Stimulated activated effector memory CD8-positive, alpha-beta T cell treated with anti-CD3 and anti-CD28 coated beads, Interleukin-12 subunit alpha, Interleukin-12 subunit beta, amount 100 ng/mL, for 72 hours (primary cell): ENCODE data around the gene ACAD9.
"Not testable (repeated sequence)": the region's sequence is repeated elsewhere in the genome, so short reads cannot be mapped to it uniquely, and the experiment has no call there.

Experiments used
- ATAC-seq: fragments of 150-1000 bp; cut with Tn5 transposase; 2 replicates; pipeline ENCODE4 v1.10.0; 2021
- DNase-seq, 2 donors: peaks; one replicate each; pipeline ENCODE4 v3.0.0; 2021 to 2022; ENCODE audit warnings: low spot score in 2 of 2
- H3K27ac Mint-ChIP-seq: one replicate; pipeline ENCODE4 v1.8.0; 2022; ENCODE audit warnings: mild to moderate bottlenecking, mixed read lengths
- H3K36me3 Mint-ChIP-seq: one replicate; pipeline ENCODE4 v1.8.0; 2022; ENCODE audit warnings: mild to moderate bottlenecking, mixed read lengths
- H3K4me1 Mint-ChIP-seq: one replicate; pipeline ENCODE4 v1.8.0; 2022; ENCODE audit warnings: mixed read lengths
- H3K4me3 Mint-ChIP-seq: one replicate; pipeline ENCODE4 v1.8.0; 2022; ENCODE audit warnings: mild to moderate bottlenecking, mixed read lengths
- H3K9me3 Mint-ChIP-seq: one replicate; pipeline ENCODE4 v1.8.0; 2022; ENCODE audit warnings: mixed read lengths

ACAD9 gene

GRCh38 chr3:128906031-128906803 is 26.8 kb downstream of the ACAD9 start:
- Mint-ChIP-seq H3K9me3 (no peaks in the 10 kb centered on the region), H3K4me3 (no peak overlapping the region), H3K27ac (peak overlapping the region; percentile 14), H3K36me3 (peaks cover 69% of the 10 kb centered on the region), H3K4me1 (no peaks in the 10 kb centered on the region)
- ATAC-seq, result no peak
- no peak for DNase-seq

GRCh38 chr3:128906804-128907525 is 27.5 kb downstream of the ACAD9 start:
- ATAC-seq, result peak; percentile 17

GRCh38 chr3:128907706-128908445 is 28.5 kb downstream of the ACAD9 start:
- no peak overlapping the region for H3K4me3 Mint-ChIP-seq
- H3K27ac Mint-ChIP-seq, result no peak overlapping the region
- H3K9me3 Mint-ChIP-seq, result no peaks in the 10 kb centered on the region

More at GRCh38 chr3:128906804-128907525, 27.5 kb downstream of the ACAD9 start:
- no peaks in the 10 kb centered on the region for H3K4me1 Mint-ChIP-seq
- DNase-seq, result no peak
- no peaks in the 10 kb centered on the region for H3K9me3 Mint-ChIP-seq
- peak overlapping the region; percentile 14 for H3K27ac Mint-ChIP-seq
- no peak overlapping the region for H3K4me3 Mint-ChIP-seq
- H3K36me3 Mint-ChIP-seq, result peaks cover 66% of the 10 kb centered on the region

GRCh38 chr3:128908951-128909350 is 29.5 kb downstream of the ACAD9 start:
- H3K36me3 Mint-ChIP-seq, result peaks cover 65% of the 10 kb centered on the region
- no peaks in the 10 kb centered on the region for H3K4me1 Mint-ChIP-seq
- H3K4me3 Mint-ChIP-seq, result no peak overlapping the region
- no peaks in the 10 kb centered on the region for H3K9me3 Mint-ChIP-seq
- ATAC-seq, result no peak
- no peak overlapping the region for H3K27ac Mint-ChIP-seq
- DNase-seq, result no peak

More at GRCh38 chr3:128907706-128908445, 28.5 kb downstream of the ACAD9 start:
- DNase-seq, result no peak
- ATAC-seq, result no peak
- Mint-ChIP-seq H3K36me3 (peaks cover 66% of the 10 kb centered on the region), H3K4me1 (no peaks in the 10 kb centered on the region)

GRCh38 chr3:128910006-128910405 is 30.6 kb downstream of the ACAD9 start:
- H3K27ac Mint-ChIP-seq, result no peak overlapping the region
- H3K9me3 Mint-ChIP-seq, result no peaks in the 10 kb centered on the region
- peaks cover 59% of the 10 kb centered on the region for H3K36me3 Mint-ChIP-seq
- ATAC-seq (no peak), DNase-seq (no peak)
- H3K4me1 Mint-ChIP-seq, result no peaks in the 10 kb centered on the region
- no peak overlapping the region for H3K4me3 Mint-ChIP-seq

GRCh38 chr3:128911911-128912310 is 32.5 kb downstream of the ACAD9 start:
- Mint-ChIP-seq H3K4me3 (no peak overlapping the region), H3K9me3 (no peaks in the 10 kb centered on the region), H3K27ac (peak overlapping the region; percentile 56), H3K36me3 (peaks cover 53% of the 10 kb centered on the region), H3K4me1 (no peaks in the 10 kb centered on the region)
- DNase-seq (no peak), ATAC-seq (no peak)

GRCh38 chr3:128914966-128915645 is 35.7 kb downstream of the ACAD9 start:
- no peak overlapping the region for H3K4me3 Mint-ChIP-seq
- no peak overlapping the region for H3K27ac Mint-ChIP-seq
- no peak for ATAC-seq
- DNase-seq, result no peak
- peaks cover 62% of the 10 kb centered on the region for H3K36me3 Mint-ChIP-seq
- no peaks in the 10 kb centered on the region for H3K9me3 Mint-ChIP-seq
- H3K4me1 Mint-ChIP-seq, result no peaks in the 10 kb centered on the region

GRCh38 chr3:128917291-128917690 is 37.9 kb downstream of the ACAD9 start:
- H3K9me3 Mint-ChIP-seq, result no peaks in the 10 kb centered on the region
- H3K4me3 Mint-ChIP-seq, result no peak overlapping the region
- H3K4me1 Mint-ChIP-seq, result no peaks in the 10 kb centered on the region
- no peak for ATAC-seq
- no peak for DNase-seq
- peak overlapping the region; percentile 5 for H3K27ac Mint-ChIP-seq
- peaks cover 60% of the 10 kb centered on the region for H3K36me3 Mint-ChIP-seq

- Mint-ChIP-seq H3K36me3 (peaks cover 41% of the 10 kb centered on the region), H3K27ac (no peak overlapping the region), H3K9me3 (no peaks in the 10 kb centered on the region), H3K4me1 (peaks cover 15% of the 10 kb centered on the region), H3K4me3 (no peak overlapping the region)
- ATAC-seq (no peak), DNase-seq (no peak)
Observed at GRCh38 chr3:128919988-128920387, 40.6 kb downstream of the ACAD9 start.

GRCh38 chr3:128922804-128923459 is 43.5 kb downstream of the ACAD9 start:
- Mint-ChIP-seq H3K4me3 (peak overlapping the region; percentile 55), H3K27ac (peak overlapping the region; percentile 54), H3K36me3 (peaks cover 20% of the 10 kb centered on the region), H3K9me3 (no peaks in the 10 kb centered on the region), H3K4me1 (peaks cover 15% of the 10 kb centered on the region)
- DNase-seq (peak; percentile 8 to 58), ATAC-seq (peak; percentile 85)

GRCh38 chr3:128923576-128923975 is 44.2 kb downstream of the ACAD9 start:
- ATAC-seq (no peak), DNase-seq (no peak)
- Mint-ChIP-seq H3K36me3 (peaks cover 13% of the 10 kb centered on the region), H3K4me3 (peak overlapping the region; percentile 55), H3K4me1 (peaks cover 15% of the 10 kb centered on the region), H3K9me3 (no peaks in the 10 kb centered on the region), H3K27ac (peak overlapping the region; percentile 54)

- H3K27ac Mint-ChIP-seq, H3K36me3 Mint-ChIP-seq, DNase-seq, ATAC-seq, H3K9me3 Mint-ChIP-seq, H3K4me3 Mint-ChIP-seq: not testable (repeated sequence)
- H3K4me1 Mint-ChIP-seq, result peaks cover 15% of the 10 kb centered on the region
Observed at GRCh38 chr3:128923986-128924385, 44.6 kb downstream of the ACAD9 start.

- Mint-ChIP-seq H3K4me3 (no peak overlapping the region), H3K36me3 (no peaks in the 10 kb centered on the region), H3K9me3 (no peaks in the 10 kb centered on the region), H3K4me1 (no peaks in the 10 kb centered on the region), H3K27ac (no peak overlapping the region)
- DNase-seq, result no peak
- no peak for ATAC-seq
Observed at GRCh38 chr3:128929364-128929763, 49.9 kb downstream of the ACAD9 start.

GRCh38 chr3:128931046-128931445 is 51.6 kb downstream of the ACAD9 start:
- DNase-seq, result no peak

More at GRCh38 chr3:128931046-128931445, 51.6 kb downstream of the ACAD9 start:
- Mint-ChIP-seq H3K9me3 (no peaks in the 10 kb centered on the region), H3K27ac (no peak overlapping the region), H3K4me3 (no peak overlapping the region), H3K4me1 (no peaks in the 10 kb centered on the region), H3K36me3 (no peaks in the 10 kb centered on the region)
- no peak for ATAC-seq
